NCI-H146 treated with DMSO at 0.1 percent for 48 hours (cell line): ENCODE measurements around the gene EYA2.
"Not testable (repeated sequence)": the region's sequence is repeated elsewhere in the genome, so short reads cannot be mapped to it uniquely, and the experiment has no call there.

Source experiments
- DNase-seq: peaks from one replicate; lab custom pipeline; 2025; ENCODE audit not compliant: unreplicated experiment; lab: John Stamatoyannopoulos, UW

EYA2 gene

DNA sequence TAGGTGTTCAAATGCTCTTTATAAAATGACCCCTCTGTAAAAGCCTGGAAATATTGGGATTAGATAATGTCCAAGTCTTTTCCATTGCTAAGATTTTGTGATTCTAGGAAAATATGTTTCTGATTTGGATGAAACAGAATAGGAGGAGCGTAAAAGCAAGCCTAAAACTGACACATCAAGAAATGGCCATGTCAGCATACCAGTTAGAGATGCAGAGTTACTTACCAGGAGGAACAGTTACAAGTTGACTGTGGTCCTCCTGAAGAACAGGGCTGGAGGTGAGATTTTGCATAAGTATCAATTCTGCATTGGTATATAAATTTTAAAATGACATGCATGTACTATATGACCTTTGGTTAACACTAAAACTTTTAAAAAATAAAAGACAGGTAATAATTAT, 35.3 kb downstream of the EYA2 start:
- no peak for DNase-seq

DNA sequence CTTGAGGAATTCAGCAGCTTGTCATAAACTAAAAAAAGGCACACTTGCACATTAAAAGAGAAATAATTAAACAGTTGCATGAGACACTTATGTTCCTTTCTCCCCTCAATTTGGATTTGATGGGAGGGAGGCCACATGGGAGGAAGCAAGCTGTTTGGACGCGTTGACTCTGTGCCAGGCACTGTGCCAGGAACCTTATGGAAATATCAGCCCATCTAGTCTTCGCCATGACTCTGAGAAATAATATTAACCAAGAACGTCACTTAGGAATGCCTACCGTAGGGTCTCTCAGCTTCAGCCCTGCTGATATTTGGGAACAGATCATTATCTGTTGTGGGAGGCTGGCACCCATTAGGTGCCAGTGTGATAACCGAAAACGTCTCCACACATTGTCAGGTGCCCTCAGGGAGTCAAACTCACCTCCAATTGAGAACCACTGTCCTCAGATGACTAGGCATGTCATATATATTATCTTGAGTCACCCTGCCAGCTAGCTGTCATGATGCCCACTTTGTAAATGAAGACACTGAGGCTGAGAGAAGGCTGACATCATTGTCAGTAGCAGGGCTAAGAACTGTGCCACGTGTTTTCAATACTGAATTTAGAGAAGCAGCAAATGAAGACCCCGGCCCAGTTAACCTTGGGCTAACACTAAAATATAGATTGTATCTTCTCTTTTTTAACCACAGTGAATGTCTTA, 36.1 kb downstream of the EYA2 start:
- no peak for DNase-seq

DNA sequence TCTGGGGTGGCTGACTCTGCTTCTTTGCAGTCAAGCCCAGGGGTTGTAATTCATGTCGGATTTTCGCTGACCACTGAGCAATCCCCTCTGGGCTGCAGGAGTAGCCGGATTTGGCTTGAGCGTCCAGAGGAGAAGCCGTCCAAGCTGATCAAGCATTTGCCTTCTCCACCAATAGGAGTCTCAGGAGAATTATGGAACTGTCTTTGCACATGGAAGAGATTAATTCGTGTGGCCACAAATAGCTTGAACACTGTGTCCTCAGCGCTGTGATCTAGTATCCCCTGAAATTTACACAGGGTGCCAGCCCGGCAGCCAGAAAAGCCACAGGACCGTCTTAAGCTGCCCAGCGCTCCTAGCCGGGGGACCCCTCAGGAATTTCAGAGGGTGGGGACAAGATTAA, 37.1 kb downstream of the EYA2 start:
- no peak for DNase-seq

DNA sequence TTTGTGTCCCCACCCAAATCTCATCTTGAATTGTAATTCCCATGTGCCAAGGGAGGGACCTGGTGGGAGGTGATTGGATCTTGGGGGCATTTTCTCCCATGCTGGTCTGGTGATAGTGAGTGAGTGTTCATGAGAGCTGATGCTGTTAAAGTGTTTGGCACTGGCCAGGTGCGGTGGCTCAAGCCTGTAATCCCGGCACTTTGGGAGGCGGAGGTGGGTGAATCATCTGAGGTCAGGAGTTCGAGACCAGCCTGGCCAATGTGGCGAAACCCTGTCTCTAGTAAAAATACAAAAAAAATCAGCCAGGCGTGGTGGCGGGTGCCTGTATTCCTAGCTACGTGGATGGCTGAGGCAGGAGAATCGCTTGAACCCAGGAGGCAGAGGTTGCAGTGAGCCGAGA, 37.8 kb downstream of the EYA2 start:
- DNase-seq: not testable (repeated sequence)

DNA sequence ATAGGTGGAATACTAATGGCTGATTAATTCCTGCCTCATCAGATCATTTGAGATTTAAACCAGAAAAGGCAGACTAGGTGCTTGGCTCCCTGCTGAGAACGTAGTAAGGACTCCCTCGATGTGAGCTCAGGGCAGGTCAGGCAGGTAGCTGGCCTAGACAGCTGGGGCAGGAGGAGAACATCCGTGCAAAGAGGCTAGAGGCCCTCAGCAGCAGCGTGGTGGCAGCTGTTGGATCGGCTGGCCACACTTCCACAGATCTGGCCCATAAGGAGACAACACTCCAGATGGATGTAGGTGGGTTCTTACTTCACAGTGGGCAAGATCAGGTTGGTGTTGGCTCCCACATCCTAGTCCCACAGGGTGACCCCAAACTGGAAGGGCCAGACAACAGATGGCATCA, 38.5 kb downstream of the EYA2 start:
- DNase-seq: no peak

DNA sequence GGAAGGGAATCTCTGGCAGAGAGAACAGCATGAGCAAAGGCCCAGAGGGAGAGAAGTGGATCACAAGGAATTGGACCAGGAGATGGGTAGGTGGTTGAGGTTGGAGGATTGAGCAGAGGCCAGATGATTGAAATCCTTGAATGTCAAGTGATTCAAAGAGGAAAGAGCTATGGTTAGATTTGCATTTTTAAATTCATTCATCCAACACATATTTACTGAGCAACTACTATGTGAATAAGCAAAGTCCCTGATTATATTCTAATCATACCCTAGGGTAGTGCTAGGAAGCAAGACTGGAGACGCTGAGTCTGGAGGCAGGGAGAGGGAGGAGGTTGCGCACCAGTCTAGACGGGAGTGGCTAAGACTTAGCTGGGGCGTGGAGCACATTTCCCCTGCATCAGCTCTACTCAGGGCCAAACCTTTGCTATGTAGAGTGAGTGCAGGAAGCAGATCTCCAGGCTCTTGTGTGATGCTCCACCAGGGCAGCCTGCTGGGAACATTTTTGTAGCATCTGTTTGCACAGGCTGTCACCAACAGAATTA, 40.2 kb downstream of the EYA2 start:
- DNase-seq: no peak

DNA sequence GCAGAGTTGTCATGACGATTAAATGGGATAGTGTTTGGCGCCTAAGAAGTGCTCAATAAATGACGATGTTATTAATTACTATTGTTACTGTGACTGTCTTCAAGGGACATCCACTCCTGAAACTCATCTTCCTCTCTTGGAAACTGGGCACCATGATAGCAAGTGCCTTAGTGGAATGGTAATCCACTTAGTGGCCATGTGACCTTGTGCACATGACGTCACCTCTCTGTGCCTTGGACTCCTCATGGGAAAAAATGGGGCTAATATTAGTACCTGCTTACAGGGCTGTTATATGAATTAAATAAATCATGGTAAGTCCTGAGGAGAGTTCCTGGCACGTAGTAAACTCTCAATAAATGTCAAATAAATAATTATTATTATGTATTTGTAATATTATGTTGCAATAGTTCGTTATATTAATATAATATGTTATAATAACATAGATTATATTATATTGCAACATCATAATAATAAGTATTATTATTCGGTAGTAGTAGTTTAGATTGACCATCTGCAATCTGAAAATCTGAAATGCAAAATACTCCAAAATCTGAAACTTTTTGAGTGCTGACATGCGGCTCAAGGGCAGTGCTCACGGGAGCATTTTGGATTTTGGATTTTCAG, 40.9 kb downstream of the EYA2 start:
- DNase-seq: no peak

DNA sequence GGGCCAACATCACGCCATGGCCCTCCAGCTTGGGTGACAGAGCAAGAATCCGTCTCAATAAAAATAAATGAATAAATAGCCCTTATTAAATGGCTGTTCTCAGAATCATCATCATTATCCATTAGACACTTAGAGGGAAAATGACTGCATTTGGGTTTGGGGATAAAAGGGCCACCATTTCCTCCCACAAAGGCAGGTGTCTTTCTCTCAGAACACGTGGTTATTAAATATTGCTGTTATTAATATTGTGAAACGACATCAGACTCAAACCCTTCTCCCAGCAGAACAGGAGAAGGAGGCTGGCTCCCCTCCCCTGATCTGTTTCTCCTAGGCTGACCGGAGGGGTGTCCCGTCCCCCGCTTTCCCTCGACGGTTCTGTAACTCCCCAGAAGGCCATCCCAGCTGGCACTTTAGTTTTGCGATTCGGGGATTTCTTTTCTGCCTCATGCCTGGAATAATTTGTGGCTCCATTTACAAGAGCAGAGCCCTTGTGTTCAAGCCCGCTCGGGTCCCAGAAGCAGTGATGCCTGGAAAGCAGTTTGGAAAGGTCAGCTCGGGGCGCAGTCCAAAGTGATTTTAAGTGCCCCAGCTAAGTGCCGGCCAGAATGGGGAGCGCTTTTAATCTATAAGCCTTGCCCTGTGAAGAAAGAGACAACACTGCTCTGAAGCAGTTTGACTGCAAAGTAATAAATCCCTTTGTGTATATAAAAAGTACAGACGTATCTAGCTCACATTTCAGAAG, 41.9 kb downstream of the EYA2 start:
- DNase-seq: no peak

DNA sequence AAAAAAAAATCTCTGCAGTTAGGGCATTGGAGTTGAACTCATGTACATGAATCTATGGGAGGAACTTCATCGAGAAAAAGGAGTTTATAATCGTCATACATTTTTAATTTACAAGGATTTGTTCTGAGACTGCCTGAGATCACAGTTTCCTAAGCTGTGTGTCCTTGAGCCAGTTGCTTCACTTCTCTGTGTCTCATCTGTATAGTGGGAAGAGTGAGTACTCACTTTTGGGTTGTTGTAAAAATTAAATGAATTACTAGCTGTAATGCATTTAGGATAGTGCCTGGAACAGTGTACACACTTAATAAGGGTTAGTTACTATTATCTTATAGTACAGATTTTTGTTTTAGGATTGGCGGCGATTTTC, 42.5 kb downstream of the EYA2 start:
- no peak for DNase-seq

DNA sequence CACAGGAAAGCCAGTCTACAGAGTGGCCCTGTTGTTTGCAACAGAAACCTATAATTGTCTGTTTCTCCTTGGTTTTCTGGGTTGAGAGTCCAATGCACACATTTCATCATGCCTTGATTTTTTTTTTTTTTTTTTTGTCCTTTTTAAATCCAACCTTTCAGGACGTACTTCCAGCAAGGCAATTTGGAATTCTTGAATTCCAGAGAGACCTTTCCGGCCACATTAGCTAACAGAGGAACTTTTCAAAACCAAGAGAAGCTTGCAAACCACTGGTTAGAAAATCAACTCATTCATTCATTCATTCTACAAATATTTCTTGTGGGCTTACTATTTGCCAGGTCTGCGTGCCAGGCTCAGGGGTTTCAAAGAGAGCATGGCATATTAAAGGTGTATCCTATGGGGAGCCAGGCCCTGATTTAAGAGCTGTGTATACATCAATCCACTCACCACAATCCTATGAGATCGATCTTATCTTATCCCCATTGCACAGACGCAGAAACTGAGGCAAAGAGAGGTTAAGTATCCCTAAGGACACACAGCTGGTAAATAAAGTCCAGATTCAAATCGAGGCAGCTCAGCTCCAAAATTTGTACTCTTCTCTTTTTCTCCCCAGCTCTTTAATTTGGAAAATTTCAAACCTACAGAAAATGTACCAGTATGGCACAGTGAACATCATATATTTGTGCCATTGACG, 43.0 kb downstream of the EYA2 start:
- DNase-seq: no peak

DNA sequence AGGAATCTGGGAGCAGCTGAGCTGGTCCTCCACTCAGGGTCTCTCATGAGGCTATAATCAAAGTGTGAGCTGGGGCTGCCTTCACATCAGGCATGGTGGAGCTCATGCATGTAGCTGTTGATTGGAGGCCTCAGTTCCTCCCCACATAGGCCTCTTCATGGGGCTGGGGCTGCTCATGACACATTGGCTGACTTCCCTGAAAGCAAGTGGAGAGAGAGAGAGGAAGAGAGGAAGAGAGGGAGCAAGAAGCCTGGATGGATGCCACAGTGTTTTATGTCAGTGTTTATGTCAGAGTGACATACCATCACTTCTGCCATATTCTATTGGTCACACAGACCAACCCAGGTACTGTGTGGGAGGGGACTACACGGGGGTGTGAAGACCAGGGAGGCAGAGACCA, 43.8 kb downstream of the EYA2 start:
- no peak for DNase-seq

DNA sequence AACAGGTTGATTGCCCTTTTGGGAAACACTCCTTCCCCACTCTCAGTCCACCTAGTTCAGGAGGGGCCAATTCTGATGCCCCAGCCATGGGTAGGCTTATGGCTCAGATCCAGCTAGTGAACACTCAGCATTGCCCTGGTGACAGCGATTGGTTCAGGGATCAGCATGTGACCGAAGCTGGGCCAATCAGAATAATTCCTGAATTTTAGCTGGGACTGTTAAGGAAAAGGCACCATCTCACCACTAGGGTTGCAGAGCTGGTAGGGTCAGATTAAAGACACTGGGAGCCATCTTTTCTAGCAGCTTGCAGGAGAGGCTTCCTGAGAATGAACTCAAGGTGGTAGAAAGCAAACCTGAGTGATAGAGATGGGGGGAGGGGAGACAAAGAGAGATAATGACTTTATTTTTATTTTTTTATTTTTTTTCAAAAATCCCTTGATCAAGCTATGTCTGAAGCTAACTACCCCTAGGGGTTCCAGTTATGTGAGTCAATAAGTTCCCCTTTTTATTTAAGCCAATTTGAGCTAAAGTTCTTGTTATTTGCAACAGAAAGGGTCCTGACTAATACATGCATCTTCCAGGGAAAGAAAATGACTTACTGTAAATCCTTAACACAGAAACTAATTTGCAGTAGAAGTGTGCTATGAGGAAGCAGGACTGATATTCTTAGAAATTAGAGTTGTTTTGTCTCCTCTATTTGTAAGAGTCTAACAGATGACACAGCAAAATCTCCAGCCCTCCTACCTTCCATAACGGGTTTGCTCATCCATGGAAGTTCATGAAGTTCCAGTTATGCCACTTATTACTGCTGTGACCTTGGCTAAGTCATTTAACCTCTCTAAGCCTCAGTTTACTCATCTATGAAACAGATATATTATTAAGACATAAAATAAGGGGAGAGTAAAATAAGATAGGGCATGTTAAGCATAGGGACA, 44.7 kb downstream of the EYA2 start:
- DNase-seq: no peak

DNA sequence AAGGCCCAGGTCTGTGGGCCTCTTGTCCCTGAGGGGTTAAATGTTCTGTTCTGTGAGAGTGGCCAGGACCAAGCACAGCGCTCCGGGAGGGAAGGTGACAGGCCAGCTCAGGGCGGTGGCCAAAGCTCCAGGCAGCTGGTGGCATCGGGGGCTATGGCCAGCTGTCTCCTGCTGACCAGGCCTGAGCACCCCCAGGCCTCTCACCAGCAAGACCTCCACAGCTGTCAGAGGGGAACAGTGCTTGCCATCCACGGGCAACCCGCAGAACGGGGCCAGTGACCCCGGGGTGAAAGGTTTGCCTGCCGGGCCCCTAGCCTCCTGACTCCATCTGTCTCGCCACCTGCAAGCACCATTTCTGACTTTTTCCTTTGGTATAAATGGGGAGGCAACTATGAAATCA, 46.0 kb downstream of the EYA2 start:
- no peak for DNase-seq

DNA sequence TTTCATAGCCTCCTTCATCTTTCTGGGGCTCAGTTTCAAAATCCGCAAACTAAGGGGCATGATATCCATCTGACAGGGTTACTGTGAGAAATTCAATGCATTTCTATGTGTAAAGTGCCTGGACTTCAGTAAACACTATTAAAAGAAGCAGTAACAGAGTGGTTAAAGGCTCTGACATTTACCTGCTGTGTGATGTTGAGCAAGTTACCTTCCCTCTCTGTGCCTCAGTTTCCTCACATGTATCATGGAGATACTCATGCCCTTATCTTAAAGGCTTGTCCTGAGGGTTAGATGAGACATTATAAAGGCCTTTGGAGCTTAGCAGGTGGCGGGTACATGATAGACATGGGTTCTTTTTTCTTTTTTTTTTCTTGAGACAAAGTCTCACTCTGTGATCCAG, 46.8 kb downstream of the EYA2 start:
- no peak for DNase-seq

DNA sequence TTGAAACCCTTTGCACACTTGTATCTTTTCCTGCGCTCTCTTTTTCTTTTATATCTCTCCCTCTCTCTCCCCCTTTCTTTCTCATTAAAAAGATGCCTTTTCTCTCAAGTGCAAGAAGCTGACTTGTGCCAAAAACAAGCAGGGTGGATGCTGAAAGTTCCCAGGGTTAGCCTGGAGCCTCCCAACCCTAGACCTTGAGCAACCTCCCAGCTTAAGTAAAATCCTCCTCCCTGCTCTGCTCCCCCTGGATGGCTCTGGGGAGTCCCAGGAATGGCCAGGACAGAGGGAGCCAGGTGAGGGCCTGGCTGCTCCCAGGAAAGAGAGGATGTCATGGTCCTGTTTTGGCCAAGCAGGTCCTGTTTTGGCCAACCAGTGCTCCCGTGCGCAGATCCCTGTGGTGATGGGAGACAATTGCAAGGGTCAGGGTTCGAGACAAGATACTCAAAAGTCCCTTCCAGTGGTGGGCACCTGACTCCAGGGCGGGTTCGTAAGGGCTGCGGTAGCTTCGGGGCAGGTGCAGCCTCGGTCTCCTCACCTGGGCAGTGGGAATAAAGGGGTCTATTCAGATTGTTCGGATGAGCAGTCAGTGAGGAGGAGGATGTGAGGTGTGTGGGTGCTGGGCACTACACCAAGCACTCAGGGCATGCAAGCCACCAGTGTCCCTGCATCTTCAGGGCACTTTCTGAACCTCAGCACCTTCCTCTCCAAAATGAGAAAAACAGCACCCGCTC, 49.4 kb downstream of the EYA2 start:
- no peak for DNase-seq

DNA sequence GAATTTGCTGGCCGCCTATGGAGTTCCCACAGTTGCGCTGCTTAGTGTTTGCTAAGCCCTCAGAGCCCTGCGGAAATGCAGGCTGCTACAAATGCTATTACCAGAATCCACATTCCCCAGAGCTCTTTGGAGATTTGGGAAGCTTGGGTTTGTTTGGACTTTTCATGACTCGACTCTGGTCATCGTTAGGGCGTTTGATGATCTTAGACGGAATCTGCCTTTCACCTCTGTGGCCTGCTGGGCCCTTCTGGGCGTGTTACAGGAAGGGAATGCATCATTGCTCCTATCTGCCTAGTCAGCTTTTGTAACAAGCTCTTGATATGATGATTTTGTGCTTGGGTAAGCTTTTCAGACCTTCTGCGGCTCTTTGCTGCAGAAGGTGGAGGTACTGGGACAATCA, 50.8 kb downstream of the EYA2 start:
- DNase-seq: no peak

DNA sequence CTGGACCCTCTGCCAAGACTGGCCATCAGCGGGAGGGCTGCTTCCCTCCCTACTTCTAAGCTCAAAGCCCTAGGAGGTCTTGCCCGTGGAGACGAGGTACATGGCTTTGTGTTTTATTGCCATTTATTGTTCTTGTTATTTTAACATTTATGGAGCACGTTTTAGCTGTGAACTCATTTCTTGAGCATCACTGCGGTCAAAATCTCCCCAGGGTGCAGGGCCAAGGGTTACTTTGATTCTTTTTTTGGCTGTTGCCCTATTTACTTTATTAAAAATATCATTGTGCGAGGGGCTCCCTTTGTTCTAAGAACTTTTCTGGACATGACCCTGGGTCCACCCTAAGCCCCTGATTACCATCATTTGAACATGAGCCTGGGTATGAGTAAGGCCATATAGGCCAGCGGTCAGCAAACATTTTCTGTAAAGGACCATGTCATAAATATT, 51.6 kb downstream of the EYA2 start:
- DNase-seq: no peak

DNA sequence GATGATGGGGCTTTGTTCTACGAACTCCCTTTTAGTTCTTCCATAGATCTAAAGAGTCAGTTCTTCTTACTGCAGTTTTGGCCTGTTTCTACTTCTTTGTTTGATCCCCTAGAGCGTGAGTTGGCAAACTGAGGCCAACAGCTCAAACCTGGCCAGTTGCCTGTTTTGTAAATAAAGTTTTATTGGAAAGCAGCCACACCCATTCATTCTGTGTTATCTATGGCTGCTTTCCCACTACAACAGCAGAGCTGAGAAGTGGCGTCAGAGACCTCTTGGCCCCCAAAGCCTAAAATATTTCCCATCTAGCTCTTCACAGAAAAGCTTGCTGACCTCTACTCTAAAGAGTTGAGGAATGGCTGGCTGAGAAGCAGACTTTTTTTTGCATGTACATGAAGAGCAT, 52.2 kb downstream of the EYA2 start:
- no peak for DNase-seq

DNA sequence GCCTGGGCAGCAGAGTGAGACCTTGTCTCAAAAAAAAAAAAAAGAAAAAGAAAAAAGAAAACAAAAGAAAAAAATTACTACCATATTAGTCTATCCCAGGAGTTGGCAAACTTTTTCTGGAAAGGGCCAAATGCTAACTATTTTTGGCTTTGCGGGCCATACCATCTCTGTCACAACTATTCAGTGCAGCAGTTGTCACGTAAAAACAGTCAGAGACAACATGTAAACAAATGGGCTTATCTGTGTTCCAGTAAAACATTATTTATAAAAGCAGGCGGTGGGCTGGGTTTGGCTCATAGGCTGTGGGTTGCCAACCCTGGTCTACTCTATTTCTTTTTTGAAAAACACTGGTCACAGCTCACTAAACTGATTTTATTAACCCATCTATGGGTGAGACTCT, 53.4 kb downstream of the EYA2 start:
- DNase-seq: no peak

DNA sequence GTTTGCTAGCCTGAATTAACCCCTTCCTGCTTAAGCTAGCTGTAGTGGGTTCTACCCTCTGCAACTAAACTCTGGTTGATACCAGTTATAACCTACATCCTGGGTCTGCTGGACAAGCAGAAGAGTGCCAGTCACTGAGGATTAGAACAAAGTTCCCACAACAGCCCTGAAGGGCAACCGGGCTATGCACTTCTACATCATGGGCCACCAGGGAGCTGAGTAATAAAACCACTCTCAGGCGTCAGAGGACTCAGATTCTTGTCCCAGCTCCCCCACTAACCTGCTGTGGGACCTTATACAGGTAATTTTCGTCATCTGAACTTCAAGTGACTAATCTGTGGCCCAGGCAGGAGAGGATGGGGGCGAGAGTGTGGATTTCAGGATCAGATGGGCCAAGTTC, 56.8 kb downstream of the EYA2 start:
- DNase-seq: no peak
